ENCODE data around the gene GPR35.

Gene GPR35

DNA sequence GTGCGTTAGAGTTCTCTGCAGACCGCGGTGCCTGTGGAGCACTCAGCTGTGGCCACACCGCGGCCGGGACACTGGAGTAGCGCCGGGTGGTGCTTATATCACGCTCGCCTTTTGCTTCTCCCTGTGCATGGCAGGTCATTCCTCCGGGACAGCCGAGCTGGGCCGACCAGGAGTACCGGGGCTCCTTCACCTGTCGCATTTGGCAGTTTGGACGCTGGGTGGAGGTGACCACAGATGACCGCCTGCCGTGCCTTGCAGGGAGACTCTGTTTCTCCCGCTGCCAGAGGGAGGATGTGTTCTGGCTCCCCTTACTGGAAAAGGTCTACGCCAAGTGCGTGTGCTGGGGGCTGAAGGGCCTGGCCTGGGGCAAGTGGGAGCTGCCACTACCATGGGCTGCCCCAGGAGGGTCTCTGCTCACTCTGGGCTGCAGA, 34.6 kb upstream of the GPR35 start:
- no peak for DNase-seq
- Histone ChIP-seq H3K4me3 (ENCODE audit: low read depth, low read length) (no peak overlapping the region), H3K9me3 (ENCODE audit: severe bottlenecking) (no peaks in the 10 kb centered on the region), H3K27me3 (ENCODE audit: insufficient read depth, low read depth, severe bottlenecking) (no peaks in the 10 kb centered on the region), H3K36me3 (peaks cover 40% of the 10 kb centered on the region), H3K27ac (no peak overlapping the region)
- no peak for TF ChIP-seq CTCF (IDR thresholded peaks at IDR 0.05; ENCODE audit: low read depth, low read length)

- TF ChIP-seq CTCF (IDR thresholded peaks at IDR 0.05; ENCODE audit: low read depth, low read length) = no peak
- no peaks in the 10 kb centered on the region for H3K9me3 ChIP-seq (ENCODE audit: severe bottlenecking)
- no peak for DNase-seq
- no peak overlapping the region for H3K27ac ChIP-seq
- H3K36me3 ChIP-seq = peaks cover 45% of the 10 kb centered on the region
- H3K4me3 ChIP-seq (ENCODE audit: low read depth, low read length) = no peak overlapping the region
- no peaks in the 10 kb centered on the region for H3K27me3 ChIP-seq (ENCODE audit: insufficient read depth, low read depth, severe bottlenecking)
Measured at GRCh38 chr2:240591226-240591625, 34.1 kb upstream of the GPR35 start.

DNA sequence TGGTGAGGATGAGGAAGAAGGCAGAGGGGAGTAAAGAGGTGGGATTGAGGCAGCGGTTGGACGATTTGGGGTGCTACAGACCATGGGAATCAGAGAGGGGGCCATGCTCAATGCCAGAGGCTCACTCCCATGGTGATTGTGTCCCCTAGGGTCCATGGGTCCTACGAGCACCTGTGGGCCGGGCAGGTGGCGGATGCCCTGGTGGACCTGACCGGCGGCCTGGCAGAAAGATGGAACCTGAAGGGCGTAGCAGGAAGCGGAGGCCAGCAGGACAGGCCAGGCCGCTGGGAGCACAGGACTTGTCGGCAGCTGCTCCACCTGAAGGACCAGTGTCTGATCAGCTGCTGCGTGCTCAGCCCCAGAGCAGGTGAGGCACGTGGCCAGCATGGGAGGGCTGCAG, 33.5 kb upstream of the GPR35 start:
- Histone ChIP-seq H3K36me3 (peaks cover 44% of the 10 kb centered on the region), H3K27me3 (ENCODE audit: insufficient read depth, low read depth, severe bottlenecking) (no peaks in the 10 kb centered on the region), H3K27ac (no peak overlapping the region), H3K9me3 (ENCODE audit: severe bottlenecking) (no peaks in the 10 kb centered on the region), H3K4me3 (ENCODE audit: low read depth, low read length) (no peak overlapping the region)
- no peak for DNase-seq
- no peak for TF ChIP-seq CTCF (IDR thresholded peaks at IDR 0.05; ENCODE audit: low read depth, low read length)

DNA sequence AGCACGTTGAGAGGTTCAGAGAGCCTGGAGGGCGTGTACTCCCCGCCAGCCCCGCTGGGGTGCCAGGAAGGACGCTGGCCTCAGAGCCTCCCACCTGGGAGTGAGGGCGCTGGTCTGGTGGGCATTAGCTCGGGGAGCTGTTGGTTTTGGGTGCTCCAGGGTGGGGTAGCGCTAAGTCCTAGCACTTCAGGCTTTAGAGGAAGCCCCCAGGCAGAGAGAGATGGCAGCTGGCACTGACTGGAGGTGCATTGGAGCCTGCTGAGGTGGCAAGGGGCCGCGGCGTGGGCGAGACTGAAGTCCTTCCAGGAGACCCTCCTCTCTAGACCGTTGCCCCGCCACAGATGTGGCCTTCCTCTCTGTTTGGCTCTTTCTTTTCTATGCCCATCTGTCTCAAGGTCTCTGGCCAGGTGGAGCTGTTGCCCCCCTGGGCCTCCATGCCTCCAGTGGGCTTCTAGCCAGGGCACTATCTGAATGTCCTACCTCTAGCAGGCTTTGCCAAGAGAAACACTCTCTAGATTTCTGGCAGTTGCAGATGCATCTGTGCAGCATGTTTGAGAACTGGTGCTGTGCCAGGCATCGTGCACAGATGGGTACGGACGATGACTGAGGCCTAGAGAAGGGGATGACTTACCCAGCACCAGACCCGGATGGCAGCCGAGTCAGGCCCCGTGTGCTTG, 32.1 kb upstream of the GPR35 start:
- no peak overlapping the region for H3K4me3 ChIP-seq (ENCODE audit: low read depth, low read length)
- H3K9me3 ChIP-seq (ENCODE audit: severe bottlenecking) = no peaks in the 10 kb centered on the region
- DNase-seq = peak; percentile 1
- no peak for TF ChIP-seq CTCF (IDR thresholded peaks at IDR 0.05; ENCODE audit: low read depth, low read length)
- no peaks in the 10 kb centered on the region for H3K27me3 ChIP-seq (ENCODE audit: insufficient read depth, low read depth, severe bottlenecking)
- H3K36me3 ChIP-seq = peaks cover 47% of the 10 kb centered on the region
- no peak overlapping the region for H3K27ac ChIP-seq

DNA sequence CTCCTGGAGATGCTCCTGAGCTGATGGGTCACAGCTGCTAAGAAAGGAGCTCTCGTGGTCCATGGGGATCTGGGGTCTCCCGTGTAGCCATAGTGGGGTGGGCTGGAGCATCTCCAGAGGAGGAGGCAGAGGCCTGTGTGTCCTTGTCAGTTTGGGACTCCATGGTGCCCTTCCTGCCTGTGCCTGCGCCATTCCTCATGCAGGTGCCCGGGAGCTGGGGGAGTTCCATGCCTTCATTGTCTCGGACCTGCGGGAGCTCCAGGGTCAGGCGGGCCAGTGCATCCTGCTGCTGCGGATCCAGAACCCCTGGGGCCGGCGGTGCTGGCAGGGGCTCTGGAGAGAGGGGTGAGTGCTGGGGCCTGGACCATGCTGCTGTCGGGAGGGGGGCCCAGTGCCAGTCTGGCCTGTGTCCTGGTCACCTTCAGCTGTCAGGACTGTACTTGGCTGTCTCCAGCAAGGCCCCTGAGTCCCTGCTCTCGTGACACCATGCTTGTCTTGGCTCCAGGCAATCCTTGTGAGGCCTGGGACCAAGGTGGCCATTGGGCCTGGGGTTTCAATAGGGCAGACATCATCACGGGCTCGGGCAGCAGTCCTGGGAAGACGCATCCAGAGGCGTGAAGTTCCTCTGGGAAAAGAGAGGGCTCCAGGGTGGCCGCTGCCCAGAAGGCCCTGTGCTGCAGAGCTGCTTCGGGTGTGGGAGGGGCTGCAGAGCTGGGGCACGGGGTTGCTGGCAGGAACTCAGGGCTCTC, 31.4 kb upstream of the GPR35 start:
- H3K9me3 ChIP-seq (ENCODE audit: severe bottlenecking) = no peaks in the 10 kb centered on the region
- H3K4me3 ChIP-seq (ENCODE audit: low read depth, low read length) = no peak overlapping the region
- peak; percentile 4 for DNase-seq
- peaks cover 49% of the 10 kb centered on the region for H3K36me3 ChIP-seq
- no peaks in the 10 kb centered on the region for H3K27me3 ChIP-seq (ENCODE audit: insufficient read depth, low read depth, severe bottlenecking)
- no peak for TF ChIP-seq CTCF (IDR thresholded peaks at IDR 0.05; ENCODE audit: low read depth, low read length)
- no peak overlapping the region for H3K27ac ChIP-seq

All from WERI-Rb-1 (cell line).